ENCODE data around the gene IL22RA1.

Gene IL22RA1

DNA sequence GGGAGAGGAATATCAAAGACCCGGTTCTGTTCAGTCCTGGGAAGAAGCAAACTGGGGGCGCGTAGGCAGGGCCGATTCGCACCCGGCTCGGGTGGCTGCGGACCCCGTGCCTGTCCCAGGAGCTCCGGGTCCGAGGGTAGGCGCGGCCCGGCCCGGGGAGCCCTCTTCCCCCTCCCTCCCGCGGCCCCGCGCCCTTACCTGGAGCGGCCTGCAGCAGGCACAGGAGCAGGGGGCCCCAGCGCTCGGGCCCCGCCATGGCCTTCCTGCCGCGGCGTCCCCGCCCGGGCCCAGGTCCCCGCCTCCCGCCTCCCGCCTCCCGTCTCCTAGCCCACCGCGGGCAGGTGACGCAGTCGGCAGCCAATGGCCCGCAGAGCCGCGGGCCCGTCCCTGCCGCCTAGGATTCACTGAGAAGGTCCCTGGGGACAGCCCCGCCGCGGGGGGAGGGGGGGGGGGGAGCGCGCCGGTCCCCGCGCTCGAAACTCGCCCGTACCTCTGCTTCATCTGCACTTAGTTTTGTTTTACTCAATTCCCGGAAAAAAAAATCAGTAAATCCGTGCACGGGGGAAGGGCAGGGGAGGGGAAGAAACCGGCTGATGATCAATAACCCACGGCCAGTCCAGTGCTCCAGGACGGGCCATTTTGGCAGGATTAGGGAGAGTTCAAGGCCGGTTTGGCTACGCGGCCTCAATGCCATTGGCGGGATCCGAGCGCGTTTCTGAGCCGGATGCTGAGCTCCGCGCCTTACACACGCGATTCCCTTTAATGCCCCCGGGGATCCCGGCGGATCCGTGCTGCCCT, 44.3 kb upstream of the IL22RA1 start, which contains the start of gene IFNLR1:
TSS of gene IFNLR1 (minus strand) at position 297 of the 798 bp plus-strand sequence. CDS start at position 256, 41 bp downstream.
- TF ChIP-seq ZBTB7A (IDR thresholded peaks at IDR 0.05; ENCODE audit: low read depth) (peak; percentile 69), TEAD4 (IDR thresholded peaks at IDR 0.05) (no peak), RAD21 (IDR thresholded peaks at IDR 0.05; ENCODE audit: low read depth) (no peak), TCF12 (IDR thresholded peaks at IDR 0.05; ENCODE audit: low read depth) (no peak), NFIC (IDR thresholded peaks at IDR 0.05) (no peak), CEBPB (IDR thresholded peaks at IDR 0.05) (no peak), FOXM1 (IDR thresholded peaks at IDR 0.05; ENCODE audit: borderline replicate concordance, low read depth) (no peak), YY1 (IDR thresholded peaks at IDR 0.05; ENCODE audit: low read depth) (peak; percentile 59), CREB1 (IDR thresholded peaks at IDR 0.05; ENCODE audit: low read depth) (no peak), EP300 (IDR thresholded peaks at IDR 0.05; ENCODE audit: borderline replicate concordance) (no peak), TAF1 (IDR thresholded peaks at IDR 0.05; ENCODE audit: low read depth) (0 out of 2 replicates have a peak, but pooled peaks have one; percentile 21), EGR1 (IDR thresholded peaks at IDR 0.05) (no peak)
- TF ChIP-seq, protein P1, sequence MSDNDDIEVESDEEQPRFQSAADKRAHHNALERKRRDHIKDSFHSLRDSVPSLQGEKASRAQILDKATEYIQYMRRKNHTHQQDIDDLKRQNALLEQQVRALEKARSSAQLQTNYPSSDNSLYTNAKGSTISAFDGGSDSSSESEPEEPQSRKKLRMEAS (IDR thresholded peaks at IDR 0.05): peak; percentile 38; the same call in 1 of the 2 replicates
- TF ChIP-seq, protein P2, sequence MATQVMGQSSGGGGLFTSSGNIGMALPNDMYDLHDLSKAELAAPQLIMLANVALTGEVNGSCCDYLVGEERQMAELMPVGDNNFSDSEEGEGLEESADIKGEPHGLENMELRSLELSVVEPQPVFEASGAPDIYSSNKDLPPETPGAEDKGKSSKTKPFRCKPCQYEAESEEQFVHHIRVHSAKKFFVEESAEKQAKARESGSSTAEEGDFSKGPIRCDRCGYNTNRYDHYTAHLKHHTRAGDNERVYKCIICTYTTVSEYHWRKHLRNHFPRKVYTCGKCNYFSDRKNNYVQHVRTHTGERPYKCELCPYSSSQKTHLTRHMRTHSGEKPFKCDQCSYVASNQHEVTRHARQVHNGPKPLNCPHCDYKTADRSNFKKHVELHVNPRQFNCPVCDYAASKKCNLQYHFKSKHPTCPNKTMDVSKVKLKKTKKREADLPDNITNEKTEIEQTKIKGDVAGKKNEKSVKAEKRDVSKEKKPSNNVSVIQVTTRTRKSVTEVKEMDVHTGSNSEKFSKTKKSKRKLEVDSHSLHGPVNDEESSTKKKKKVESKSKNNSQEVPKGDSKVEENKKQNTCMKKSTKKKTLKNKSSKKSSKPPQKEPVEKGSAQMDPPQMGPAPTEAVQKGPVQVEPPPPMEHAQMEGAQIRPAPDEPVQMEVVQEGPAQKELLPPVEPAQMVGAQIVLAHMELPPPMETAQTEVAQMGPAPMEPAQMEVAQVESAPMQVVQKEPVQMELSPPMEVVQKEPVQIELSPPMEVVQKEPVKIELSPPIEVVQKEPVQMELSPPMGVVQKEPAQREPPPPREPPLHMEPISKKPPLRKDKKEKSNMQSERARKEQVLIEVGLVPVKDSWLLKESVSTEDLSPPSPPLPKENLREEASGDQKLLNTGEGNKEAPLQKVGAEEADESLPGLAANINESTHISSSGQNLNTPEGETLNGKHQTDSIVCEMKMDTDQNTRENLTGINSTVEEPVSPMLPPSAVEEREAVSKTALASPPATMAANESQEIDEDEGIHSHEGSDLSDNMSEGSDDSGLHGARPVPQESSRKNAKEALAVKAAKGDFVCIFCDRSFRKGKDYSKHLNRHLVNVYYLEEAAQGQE (IDR thresholded peaks at IDR 0.05; ENCODE audit: low read depth): no peak
- TF ChIP-seq, protein P3, sequence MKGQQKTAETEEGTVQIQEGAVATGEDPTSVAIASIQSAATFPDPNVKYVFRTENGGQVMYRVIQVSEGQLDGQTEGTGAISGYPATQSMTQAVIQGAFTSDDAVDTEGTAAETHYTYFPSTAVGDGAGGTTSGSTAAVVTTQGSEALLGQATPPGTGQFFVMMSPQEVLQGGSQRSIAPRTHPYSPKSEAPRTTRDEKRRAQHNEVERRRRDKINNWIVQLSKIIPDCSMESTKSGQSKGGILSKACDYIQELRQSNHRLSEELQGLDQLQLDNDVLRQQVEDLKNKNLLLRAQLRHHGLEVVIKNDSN (IDR thresholded peaks at IDR 0.05): peak; percentile 74

DNA sequence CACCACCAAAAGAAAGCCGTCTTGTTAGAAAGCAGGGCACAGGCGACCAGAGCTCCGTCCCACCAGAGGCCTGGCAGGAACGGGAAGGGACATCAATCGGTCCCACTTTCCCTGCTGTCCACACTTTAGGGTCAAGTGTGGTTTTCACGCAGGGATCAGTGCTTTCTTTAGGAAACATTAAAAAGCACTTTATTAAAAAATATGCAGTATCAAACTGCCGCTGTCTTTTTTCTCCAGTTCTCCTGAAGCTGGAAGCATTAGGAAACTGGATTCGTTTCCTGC, 43.7 kb upstream of the IL22RA1 start:
- TF ChIP-seq CREB1 (IDR thresholded peaks at IDR 0.05; ENCODE audit: low read depth) (no peak), TAF1 (IDR thresholded peaks at IDR 0.05; ENCODE audit: low read depth) (no peak), TEAD4 (IDR thresholded peaks at IDR 0.05) (no peak), ZBTB7A (IDR thresholded peaks at IDR 0.05; ENCODE audit: low read depth) (no peak), TCF12 (IDR thresholded peaks at IDR 0.05; ENCODE audit: low read depth) (no peak), EP300 (IDR thresholded peaks at IDR 0.05; ENCODE audit: borderline replicate concordance) (no peak)

DNA sequence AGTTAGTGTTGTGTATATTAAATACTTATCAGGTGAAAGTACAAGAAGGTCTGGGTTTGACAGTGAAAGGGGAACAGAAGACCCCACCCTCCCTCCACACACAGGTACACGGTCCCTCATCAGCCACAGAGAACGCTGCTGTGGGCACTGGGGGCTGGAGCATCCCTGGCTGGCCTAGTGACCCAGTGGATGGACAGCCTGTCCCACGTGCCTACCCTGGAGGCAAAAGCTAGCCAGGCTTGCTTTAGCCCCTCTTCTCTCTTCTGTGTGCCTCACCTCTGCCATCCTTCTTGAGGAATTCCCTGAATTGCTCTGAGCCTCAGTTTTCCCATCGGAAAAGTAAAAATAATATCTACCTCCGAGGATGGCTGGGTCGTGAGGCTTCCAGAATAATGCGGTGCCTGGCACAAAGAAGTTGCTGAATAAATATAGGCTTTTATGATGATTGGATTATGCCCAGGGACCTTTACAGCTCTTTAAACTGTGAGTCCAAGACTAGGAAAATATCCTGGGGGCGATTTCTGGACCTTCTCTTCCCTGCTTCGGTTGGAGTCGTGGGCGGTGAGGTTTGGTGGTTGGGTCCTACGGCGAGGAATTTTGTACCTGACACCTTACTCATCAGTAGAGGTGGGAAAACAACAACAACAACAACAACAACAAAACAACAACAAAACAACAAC, 43.2 kb upstream of the IL22RA1 start:
- TF ChIP-seq TAF1 (IDR thresholded peaks at IDR 0.05; ENCODE audit: low read depth) (no peak), FOXM1 (IDR thresholded peaks at IDR 0.05; ENCODE audit: borderline replicate concordance, low read depth) (no peak), NFIC (IDR thresholded peaks at IDR 0.05) (no peak), YY1 (IDR thresholded peaks at IDR 0.05; ENCODE audit: low read depth) (no peak), EP300 (IDR thresholded peaks at IDR 0.05; ENCODE audit: borderline replicate concordance) (no peak), ZBTB7A (IDR thresholded peaks at IDR 0.05; ENCODE audit: low read depth) (no peak), EGR1 (IDR thresholded peaks at IDR 0.05) (no peak), RAD21 (IDR thresholded peaks at IDR 0.05; ENCODE audit: low read depth) (no peak), TEAD4 (IDR thresholded peaks at IDR 0.05) (no peak), CREB1 (IDR thresholded peaks at IDR 0.05; ENCODE audit: low read depth) (no peak)
- TF ChIP-seq, protein P3 (IDR thresholded peaks at IDR 0.05): no peak
- TF ChIP-seq, protein P1 (IDR thresholded peaks at IDR 0.05): no peak
- TF ChIP-seq, protein P2 (IDR thresholded peaks at IDR 0.05; ENCODE audit: low read depth): no peak

DNA sequence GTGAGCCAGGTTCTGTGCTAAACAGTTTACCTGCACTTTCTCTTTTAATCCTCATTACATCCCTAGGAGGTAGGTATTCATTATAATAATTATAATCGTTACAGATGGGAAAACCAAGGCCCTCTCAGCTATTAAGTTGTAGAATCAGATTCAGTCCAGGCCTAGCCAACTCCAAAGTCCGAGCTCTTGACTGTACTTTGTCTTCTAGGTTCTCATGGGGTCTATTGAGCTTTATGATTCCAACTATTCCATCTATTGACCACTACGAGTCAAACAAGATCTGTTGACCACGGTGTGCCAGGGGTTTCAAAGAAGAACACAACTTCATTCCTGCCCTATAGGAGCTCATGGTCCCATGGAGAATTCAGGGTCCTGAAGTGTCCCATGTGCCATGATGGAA, 42.1 kb upstream of the IL22RA1 start:
- no peak for TF ChIP-seq RAD21 (IDR thresholded peaks at IDR 0.05; ENCODE audit: low read depth)
- TF ChIP-seq YY1 (IDR thresholded peaks at IDR 0.05; ENCODE audit: low read depth): no peak
- TF ChIP-seq TCF12 (IDR thresholded peaks at IDR 0.05; ENCODE audit: low read depth): no peak

DNA sequence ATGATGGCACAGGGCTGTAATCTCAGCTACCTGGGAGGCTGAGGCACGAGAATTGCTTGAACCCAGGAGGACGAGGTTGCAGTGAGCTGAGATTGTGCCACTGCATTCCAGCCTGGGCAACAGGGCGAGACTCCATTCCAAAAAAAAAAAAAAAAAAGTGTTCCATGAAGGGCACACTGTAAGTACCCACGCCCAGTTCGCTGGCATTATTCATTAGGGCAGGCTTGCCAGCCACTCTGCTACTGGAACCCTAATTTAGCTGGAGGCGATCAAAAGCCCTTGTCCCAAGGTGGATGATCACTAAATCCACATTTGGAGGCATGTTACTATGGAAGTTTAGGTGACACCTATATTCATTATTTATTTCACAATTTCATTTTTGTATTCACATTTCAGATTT, 39.1 kb upstream of the IL22RA1 start:
- TF ChIP-seq YY1 (IDR thresholded peaks at IDR 0.05; ENCODE audit: low read depth): no peak

DNA sequence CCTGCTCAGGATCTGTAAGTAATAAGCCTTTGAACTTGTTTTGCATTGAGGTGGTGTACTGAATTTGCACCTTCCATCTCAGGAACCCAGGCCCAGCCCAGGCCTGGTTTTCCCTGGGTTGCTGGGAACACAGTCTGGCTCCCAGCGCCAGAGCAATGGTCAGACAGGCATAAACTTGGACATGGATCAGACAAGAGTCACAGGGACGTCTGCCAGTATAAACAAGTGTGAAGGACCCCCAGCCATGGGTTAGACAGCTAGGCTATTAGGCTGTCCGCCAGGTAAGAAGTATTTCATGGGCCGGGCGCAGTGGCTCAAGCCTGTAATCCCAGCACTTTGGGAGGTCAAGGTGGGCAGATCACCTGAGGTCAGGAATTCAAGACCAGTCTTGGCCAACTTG, 38.7 kb upstream of the IL22RA1 start:
- TF ChIP-seq FOXM1 (IDR thresholded peaks at IDR 0.05; ENCODE audit: borderline replicate concordance, low read depth) (no peak), RAD21 (IDR thresholded peaks at IDR 0.05; ENCODE audit: low read depth) (no peak), EGR1 (IDR thresholded peaks at IDR 0.05) (no peak), EP300 (IDR thresholded peaks at IDR 0.05; ENCODE audit: borderline replicate concordance) (no peak), TAF1 (IDR thresholded peaks at IDR 0.05; ENCODE audit: low read depth) (no peak), CREB1 (IDR thresholded peaks at IDR 0.05; ENCODE audit: low read depth) (no peak), YY1 (IDR thresholded peaks at IDR 0.05; ENCODE audit: low read depth) (no peak)
- TF ChIP-seq, protein P1 (IDR thresholded peaks at IDR 0.05): no peak

All from Ishikawa (cell line).